B cell (primary cell): Measurements from ENCODE around the gene FAM131C.

Source experiments
- EZH2 ChIP-seq: IDR thresholded peaks from 2 replicates; pipeline ENCODE4 v1.6.1; 2012; ENCODE audit warnings: borderline replicate concordance, low read depth, mild to moderate bottlenecking, moderate library complexity, low read length; ENCODE audit not compliant: insufficient read depth, poor library complexity, severe bottlenecking
- TF ChIP-seq, protein P1 (sequence below): fragments of 200-600 bp; IDR thresholded peaks from one replicate; pipeline ENCODE4 v1.8.0; 2022; ENCODE audit warnings: antibody characterized with exemption, mild to moderate bottlenecking

DNA sequence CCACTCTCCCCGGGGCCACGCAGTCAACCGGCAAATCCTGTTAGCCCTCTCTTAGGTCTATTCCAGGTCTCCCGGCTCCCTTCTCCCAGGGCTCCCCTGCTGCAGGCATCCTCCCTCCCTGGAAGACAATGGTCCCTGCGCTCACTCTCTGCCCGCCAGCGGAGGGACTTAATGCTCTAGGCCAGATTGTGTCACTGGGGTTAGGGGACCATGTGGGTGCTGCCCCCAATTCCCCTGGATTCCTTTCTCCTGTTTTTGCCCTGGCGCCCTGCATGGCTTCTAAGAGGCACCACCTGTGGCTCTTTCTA is 8.2 kb downstream of the FAM131C start:
- TF ChIP-seq, protein P1, sequence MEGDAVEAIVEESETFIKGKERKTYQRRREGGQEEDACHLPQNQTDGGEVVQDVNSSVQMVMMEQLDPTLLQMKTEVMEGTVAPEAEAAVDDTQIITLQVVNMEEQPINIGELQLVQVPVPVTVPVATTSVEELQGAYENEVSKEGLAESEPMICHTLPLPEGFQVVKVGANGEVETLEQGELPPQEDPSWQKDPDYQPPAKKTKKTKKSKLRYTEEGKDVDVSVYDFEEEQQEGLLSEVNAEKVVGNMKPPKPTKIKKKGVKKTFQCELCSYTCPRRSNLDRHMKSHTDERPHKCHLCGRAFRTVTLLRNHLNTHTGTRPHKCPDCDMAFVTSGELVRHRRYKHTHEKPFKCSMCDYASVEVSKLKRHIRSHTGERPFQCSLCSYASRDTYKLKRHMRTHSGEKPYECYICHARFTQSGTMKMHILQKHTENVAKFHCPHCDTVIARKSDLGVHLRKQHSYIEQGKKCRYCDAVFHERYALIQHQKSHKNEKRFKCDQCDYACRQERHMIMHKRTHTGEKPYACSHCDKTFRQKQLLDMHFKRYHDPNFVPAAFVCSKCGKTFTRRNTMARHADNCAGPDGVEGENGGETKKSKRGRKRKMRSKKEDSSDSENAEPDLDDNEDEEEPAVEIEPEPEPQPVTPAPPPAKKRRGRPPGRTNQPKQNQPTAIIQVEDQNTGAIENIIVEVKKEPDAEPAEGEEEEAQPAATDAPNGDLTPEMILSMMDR = no peak
- TF ChIP-seq EZH2 = no peak
